ENCODE results near the gene CFDP1.

CFDP1 gene

DNA sequence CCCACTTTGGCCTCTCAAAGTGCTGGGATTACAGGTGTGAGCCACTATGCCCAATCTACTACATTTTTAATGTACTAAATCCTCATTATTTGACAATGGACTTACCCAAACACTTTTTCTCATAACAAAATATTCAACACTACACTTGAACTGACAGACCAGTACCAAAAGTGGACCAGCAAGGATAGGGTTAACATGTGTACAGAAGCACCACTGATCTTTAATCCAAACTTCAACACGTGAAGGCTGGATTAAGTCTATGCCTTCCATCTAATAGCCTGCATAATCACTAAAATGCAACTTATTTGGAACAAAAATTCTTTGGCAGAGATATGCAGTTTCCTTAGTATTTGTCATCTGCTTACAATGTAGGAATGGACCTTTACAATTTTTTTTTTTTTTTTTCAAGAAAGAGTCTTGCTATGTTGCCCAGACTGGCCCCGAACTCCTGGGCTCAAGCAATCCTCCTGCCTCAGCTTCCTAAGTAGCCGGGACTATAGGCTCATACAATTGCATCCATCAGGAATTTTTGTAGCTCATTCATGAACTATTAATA is 121.8 kb downstream of the CFDP1 start:
- TF ChIP-seq, protein P1, sequence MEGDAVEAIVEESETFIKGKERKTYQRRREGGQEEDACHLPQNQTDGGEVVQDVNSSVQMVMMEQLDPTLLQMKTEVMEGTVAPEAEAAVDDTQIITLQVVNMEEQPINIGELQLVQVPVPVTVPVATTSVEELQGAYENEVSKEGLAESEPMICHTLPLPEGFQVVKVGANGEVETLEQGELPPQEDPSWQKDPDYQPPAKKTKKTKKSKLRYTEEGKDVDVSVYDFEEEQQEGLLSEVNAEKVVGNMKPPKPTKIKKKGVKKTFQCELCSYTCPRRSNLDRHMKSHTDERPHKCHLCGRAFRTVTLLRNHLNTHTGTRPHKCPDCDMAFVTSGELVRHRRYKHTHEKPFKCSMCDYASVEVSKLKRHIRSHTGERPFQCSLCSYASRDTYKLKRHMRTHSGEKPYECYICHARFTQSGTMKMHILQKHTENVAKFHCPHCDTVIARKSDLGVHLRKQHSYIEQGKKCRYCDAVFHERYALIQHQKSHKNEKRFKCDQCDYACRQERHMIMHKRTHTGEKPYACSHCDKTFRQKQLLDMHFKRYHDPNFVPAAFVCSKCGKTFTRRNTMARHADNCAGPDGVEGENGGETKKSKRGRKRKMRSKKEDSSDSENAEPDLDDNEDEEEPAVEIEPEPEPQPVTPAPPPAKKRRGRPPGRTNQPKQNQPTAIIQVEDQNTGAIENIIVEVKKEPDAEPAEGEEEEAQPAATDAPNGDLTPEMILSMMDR (IDR thresholded peaks at IDR 0.05; ENCODE audit: borderline replicate concordance, insufficient read depth, low read depth, low read length): no peak
- H3K4me3 ChIP-seq (ENCODE audit: low read depth, low read length): no peak overlapping the region

GRCh38 chr16:75310541-75310940 is 122.8 kb downstream of the CFDP1 start:
- no peak overlapping the region for H3K4me3 ChIP-seq (ENCODE audit: low read depth, low read length)
- TF ChIP-seq, protein P1 (IDR thresholded peaks at IDR 0.05; ENCODE audit: borderline replicate concordance, insufficient read depth, low read depth, low read length): no peak

GRCh38 chr16:75309899-75310430 is 123.3 kb downstream of the CFDP1 start:
- no peak overlapping the region for H3K4me3 ChIP-seq (ENCODE audit: low read depth, low read length)
- TF ChIP-seq, protein P1 (IDR thresholded peaks at IDR 0.05; ENCODE audit: borderline replicate concordance, insufficient read depth, low read depth, low read length): no peak

- TF ChIP-seq, protein P1 (IDR thresholded peaks at IDR 0.05; ENCODE audit: borderline replicate concordance, insufficient read depth, low read depth, low read length): no peak
- H3K4me3 ChIP-seq (ENCODE audit: low read depth, low read length): no peak overlapping the region
These were observed 124.1 kb downstream of the CFDP1 start for GRCh38 chr16:75309156-75309555.

- H3K4me3 ChIP-seq (ENCODE audit: low read depth, low read length): no peak overlapping the region
- TF ChIP-seq, protein P1 (IDR thresholded peaks at IDR 0.05; ENCODE audit: borderline replicate concordance, insufficient read depth, low read depth, low read length): no peak
These were observed 125.3 kb downstream of the CFDP1 start for GRCh38 chr16:75308011-75308410.

DNA sequence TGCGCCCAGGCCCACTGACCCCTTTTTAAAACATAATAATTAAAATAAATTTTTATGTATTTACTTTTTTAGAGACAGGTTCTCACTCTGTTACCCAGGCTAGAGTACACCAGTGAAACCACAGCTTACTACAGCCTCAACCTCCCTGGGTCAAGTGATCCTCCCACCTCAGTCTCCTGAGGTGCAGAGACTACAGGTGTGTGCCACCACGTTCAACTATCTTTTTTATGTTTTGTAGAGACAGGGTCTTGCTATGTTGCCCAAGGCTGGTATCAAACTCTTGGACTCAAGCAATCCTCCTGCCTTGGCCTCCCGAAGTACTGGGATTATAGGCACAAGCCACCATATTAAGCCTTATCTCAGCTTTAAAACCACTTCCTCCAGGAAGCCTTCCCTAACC is 125.8 kb downstream of the CFDP1 start:
- no peak overlapping the region for H3K4me3 ChIP-seq (ENCODE audit: low read depth, low read length)
- TF ChIP-seq, protein P1 (IDR thresholded peaks at IDR 0.05; ENCODE audit: borderline replicate concordance, insufficient read depth, low read depth, low read length): no peak

GRCh38 chr16:75306099-75306762 is 127.1 kb downstream of the CFDP1 start:
- TF ChIP-seq, protein P1 (IDR thresholded peaks at IDR 0.05; ENCODE audit: borderline replicate concordance, insufficient read depth, low read depth, low read length): no peak
- no peak overlapping the region for H3K4me3 ChIP-seq (ENCODE audit: low read depth, low read length)
